Spleen (tissue), 11 donors: Measurements from ENCODE around the gene ADAMTS14. TPM values are rescaled to one million over a fixed set of nuclear protein-coding genes. Genes with fewer than 3 reads are reported as not detected.
A peak's percentile ranks its signal among the peaks of the same experiment; 100 is the strongest.

Experiments used
- DNase-seq: peaks from one replicate; pipeline ENCODE4 v3.0.0-alpha.2; 2020
- H3K27ac ChIP-seq, 8 donors: fragments of 200-600 bp; sonication (generic) in 7 of 8; 1 replicate in 4 of 8; 2 replicates in 4 of 8; pipeline versions ENCODE4 v1.5.0 to v1.8.0; 2016 to 2021; ENCODE audit warnings: inconsistent platforms in 4 of 8, mild to moderate bottlenecking in 4 of 8, moderate library complexity in 1 of 8
- H3K27me3 ChIP-seq, 7 donors: fragments of 200-600 bp; sonication (generic) in 6 of 7; replicated peaks in 1 of 7; 1 replicate in 4 of 7; 2 replicates in 3 of 7; pipeline versions ENCODE4 v1.5.0 to v1.8.0; 2016 to 2021; ENCODE audit warnings: inconsistent platforms in 3 of 7, mild to moderate bottlenecking in 1 of 7
- H3K36me3 ChIP-seq, 6 donors: fragments of 200-600 bp; sonication (generic) in 5 of 6; 1 replicate in 4 of 6; 2 replicates in 2 of 6; pipeline versions ENCODE4 v1.5.0 to v1.8.0; 2016 to 2021; ENCODE audit warnings: inconsistent platforms in 2 of 6
- H3K4me1 ChIP-seq, 6 donors: fragments of 200-600 bp; sonication (generic) in 5 of 6; 1 replicate in 3 of 6; 2 replicates in 3 of 6; pipeline versions ENCODE4 v1.5.0 to v1.8.0; 2016 to 2021; ENCODE audit warnings: inconsistent platforms in 3 of 6
- H3K4me3 ChIP-seq, 8 donors: fragments of 200-600 bp; sonication (generic) in 7 of 8; 1 replicate in 4 of 8; 2 replicates in 4 of 8; pipeline versions ENCODE4 v1.5.0 to v1.8.0; 2016 to 2021; ENCODE audit warnings: inconsistent platforms in 4 of 8, mild to moderate bottlenecking in 4 of 8, moderate library complexity in 2 of 8
- H3K9me3 ChIP-seq, 8 donors: fragments of 200-600 bp; sonication (generic) in 7 of 8; 1 replicate in 4 of 8; 2 replicates in 4 of 8; pipeline versions ENCODE4 v1.5.0 to v1.8.0; 2016 to 2021; ENCODE audit warnings: inconsistent platforms in 4 of 8
- POLR2A ChIP-seq, 3 donors: fragments of 450-650 bp; IDR thresholded peaks; one replicate each; pipeline ENCODE4 v1.5.1; 2017; ENCODE audit warnings: antibody characterized with exemption in 3 of 3, mild to moderate bottlenecking in 1 of 3
- POLR2AphosphoS5 ChIP-seq, 3 donors: sonication (generic); formaldehyde crosslinking; IDR thresholded peaks; one replicate each; pipeline ENCODE4 v1.5.1; 2017; ENCODE audit warnings: antibody characterized with exemption in 3 of 3
- WGBS, 5 donors: extraction: QIAGEN DNeasy Blood & Tissue Kit in 3 of 5; methylation state at CpG; one replicate each; pipeline versions ENCODE4 v1.1.5 to v1.1.7; 2013 to 2018; 5-methylcytosine and 5-hydroxymethylcytosine counted together
- intact Hi-C: fragments of 100-400 bp; cut with DNase I; formaldehyde crosslinking; loops from one replicate; pipeline ENCODE4 v1.15.0; 2023; ENCODE audit warnings: low total_unique reads
- polyA plus RNA-seq, 3 donors: library from polyadenylated mRNA; stranded (reverse); fragments of 200-250 nt; gene quantifications; one replicate each; pipeline ENCODE4 v1.2.1, GENCODE V29; 2013
- total RNA-seq, 7 donors: library from RNA; depleted of rRNA in 3 of 7; stranded (reverse); fragments of >200 nt in 3 of 7; fragmentation: NEBNext Ultra II Directional in 4 of 7; extraction: Animal tissue kit (Norgen Biotek cat#: 25700) in 4 of 7; gene quantifications; one replicate each; pipeline versions ENCODE4 v1.1.0 to v1.2.1, GENCODE V29; 2016 to 2021
- TF ChIP-seq, protein P1 (sequence below), 11 experiments: fragments of 200-600 bp in 7 of 11; fragments of 450-650 bp in 4 of 11; sonication (generic) in 4 of 11; IDR thresholded peaks in 8 of 11; conservative IDR thresholded peaks in 3 of 11; 1 replicate in 7 of 11; 2 replicates in 4 of 11; pipeline versions ENCODE4 v1.4.0 to v1.8.0; 2016 to 2021; ENCODE audit warnings: antibody characterized with exemption in 11 of 11, inconsistent platforms in 4 of 11, mild to moderate bottlenecking in 1 of 11
- donor health status: healthy with polysubstance abuse.
- donor health status: DM: no; HTN: no; CAD: no; lungs with moderate emphysema.
- donor health status: DM: no; HTN: no; CAD: no.
- donor health status: Bipolar disorder and iron deficiency.
- donor health status: healthy.
- donor health status: DM: no; HTN: no; CAD: no.
- donor health status: DM: yes; HTN: yes; CAD: no.

ADAMTS14 gene
- total and polyA plus RNA-seq, 10 donors = 0.09 to 1.2 (median 0.36) TPM

DNA sequence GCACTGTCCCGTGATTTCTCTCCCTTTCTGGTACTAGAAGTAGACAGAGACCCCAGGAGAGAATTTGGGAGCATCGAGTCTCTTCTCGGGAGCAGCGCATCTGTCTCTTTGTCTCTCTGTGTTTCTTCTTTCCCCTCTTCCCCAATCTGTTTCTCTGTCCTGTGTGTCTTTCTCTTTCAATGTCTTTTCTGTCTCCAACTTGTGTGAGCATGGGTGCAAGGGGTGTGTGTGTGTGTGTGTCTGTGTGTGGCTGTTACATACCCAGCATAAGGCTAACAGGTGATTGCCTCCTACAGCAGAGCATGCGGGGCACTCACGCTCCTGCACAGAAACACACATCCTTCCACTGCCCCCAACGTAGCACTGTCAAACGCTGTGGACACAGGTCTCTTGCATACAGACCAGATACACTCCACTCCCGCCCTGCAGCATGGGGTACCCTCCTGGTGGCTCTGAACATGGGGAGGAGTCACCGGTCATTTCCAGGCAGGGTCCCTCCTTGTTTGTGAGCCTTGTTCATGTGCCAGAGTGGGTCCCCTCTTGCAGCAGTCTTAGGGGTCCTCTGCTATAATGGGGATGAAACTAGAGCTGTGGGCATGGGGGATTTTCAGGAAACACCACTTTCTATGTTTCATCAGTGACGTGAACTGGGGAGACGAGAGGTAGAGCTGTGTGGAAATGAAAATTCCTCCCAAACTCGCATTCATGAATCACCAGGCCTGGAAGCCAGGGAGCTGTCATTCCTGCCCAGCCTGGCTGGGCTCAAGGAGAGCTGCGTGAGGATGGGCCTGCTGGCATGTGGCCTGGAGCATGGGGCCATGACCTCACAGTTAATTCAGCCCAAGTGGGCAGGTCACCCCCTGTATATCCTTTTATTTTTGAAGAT, 980 bp downstream of the ADAMTS14 start:
- WGBS, 5 donors = 66 to 81% (median 70%) methylated on average over 13 to 14 of the region's 14 CpGs
- TF ChIP-seq POLR2A (IDR thresholded peaks at IDR 0.05) (no peak), POLR2AphosphoS5 (IDR thresholded peaks at IDR 0.05) (no peak)
- TF ChIP-seq, protein P1, sequence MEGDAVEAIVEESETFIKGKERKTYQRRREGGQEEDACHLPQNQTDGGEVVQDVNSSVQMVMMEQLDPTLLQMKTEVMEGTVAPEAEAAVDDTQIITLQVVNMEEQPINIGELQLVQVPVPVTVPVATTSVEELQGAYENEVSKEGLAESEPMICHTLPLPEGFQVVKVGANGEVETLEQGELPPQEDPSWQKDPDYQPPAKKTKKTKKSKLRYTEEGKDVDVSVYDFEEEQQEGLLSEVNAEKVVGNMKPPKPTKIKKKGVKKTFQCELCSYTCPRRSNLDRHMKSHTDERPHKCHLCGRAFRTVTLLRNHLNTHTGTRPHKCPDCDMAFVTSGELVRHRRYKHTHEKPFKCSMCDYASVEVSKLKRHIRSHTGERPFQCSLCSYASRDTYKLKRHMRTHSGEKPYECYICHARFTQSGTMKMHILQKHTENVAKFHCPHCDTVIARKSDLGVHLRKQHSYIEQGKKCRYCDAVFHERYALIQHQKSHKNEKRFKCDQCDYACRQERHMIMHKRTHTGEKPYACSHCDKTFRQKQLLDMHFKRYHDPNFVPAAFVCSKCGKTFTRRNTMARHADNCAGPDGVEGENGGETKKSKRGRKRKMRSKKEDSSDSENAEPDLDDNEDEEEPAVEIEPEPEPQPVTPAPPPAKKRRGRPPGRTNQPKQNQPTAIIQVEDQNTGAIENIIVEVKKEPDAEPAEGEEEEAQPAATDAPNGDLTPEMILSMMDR (IDR thresholded peaks at IDR 0.05 in 8 of 11, conservative IDR thresholded peaks at IDR 0.05 in 3 of 11) = no peak
- Histone ChIP-seq H3K9me3 (peaks cover 0 to 4% (median 0%) of the 10 kb centered on the region in 8 donors), H3K4me1 (peaks cover 0 to 31% (median 12%) of the 10 kb centered on the region in 6 donors), H3K27ac (no peak overlapping the region), H3K4me3 (peak overlapping the region in 5 of 8 donors; percentile 14 to 66 (median 26)), H3K36me3 (no peaks in the 10 kb centered on the region), H3K27me3 (peaks cover 0 to 59% (median 23%) of the 10 kb centered on the region in 7 donors)
- intact Hi-C loops = no loop called here
- no peak for DNase-seq

DNA sequence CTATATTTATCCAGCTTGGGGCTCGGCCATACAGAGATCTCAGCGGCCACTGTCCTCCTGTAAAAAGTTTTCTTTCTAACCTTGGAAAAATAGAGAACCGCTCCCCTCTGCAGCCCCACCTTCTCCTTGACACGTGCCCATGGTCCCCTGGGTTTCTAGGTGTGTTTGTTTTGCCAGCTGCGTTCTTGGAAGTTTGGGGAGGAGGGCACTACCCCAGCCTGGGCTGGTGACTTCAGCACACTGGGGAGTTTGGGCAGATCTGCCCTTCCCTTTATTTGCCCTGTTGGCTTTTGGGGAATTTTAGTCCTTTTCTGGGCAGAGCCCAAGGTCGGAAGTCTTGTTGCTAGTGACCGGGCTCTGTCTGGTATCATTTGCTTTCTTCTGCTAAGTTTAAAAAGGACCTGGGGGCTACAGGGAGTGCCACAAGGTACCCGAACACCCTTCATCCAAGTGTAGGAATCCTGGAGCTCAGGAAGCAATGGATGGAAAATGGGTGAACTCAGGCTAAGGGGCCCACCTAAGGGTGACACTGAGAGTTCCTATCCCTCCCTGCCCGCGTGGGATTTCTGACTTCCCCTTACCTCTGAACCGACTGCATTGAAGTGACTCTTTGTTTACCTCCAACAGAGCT, 1.7 kb downstream of the ADAMTS14 start:
- peaks cover 0 to 31% (median 12%) of the 10 kb centered on the region in 6 donors for H3K4me1 ChIP-seq
- no peak overlapping the region for H3K4me3 ChIP-seq
- WGBS, 5 donors = 73 to 78% (median 77%) methylated on average over 11 of the region's 11 CpGs
- no peaks in the 10 kb centered on the region for H3K36me3 ChIP-seq
- DNase-seq = no peak
- intact Hi-C loops = no loop called here
- H3K9me3 ChIP-seq = no peaks in the 10 kb centered on the region
- H3K27me3 ChIP-seq = peaks cover 0 to 59% (median 23%) of the 10 kb centered on the region in 7 donors
- TF ChIP-seq POLR2A (IDR thresholded peaks at IDR 0.05) (no peak), POLR2AphosphoS5 (IDR thresholded peaks at IDR 0.05) (no peak)
- TF ChIP-seq, protein P1 (IDR thresholded peaks at IDR 0.05 in 8 of 11, conservative IDR thresholded peaks at IDR 0.05 in 3 of 11) = no peak
- H3K27ac ChIP-seq = no peak overlapping the region

DNA sequence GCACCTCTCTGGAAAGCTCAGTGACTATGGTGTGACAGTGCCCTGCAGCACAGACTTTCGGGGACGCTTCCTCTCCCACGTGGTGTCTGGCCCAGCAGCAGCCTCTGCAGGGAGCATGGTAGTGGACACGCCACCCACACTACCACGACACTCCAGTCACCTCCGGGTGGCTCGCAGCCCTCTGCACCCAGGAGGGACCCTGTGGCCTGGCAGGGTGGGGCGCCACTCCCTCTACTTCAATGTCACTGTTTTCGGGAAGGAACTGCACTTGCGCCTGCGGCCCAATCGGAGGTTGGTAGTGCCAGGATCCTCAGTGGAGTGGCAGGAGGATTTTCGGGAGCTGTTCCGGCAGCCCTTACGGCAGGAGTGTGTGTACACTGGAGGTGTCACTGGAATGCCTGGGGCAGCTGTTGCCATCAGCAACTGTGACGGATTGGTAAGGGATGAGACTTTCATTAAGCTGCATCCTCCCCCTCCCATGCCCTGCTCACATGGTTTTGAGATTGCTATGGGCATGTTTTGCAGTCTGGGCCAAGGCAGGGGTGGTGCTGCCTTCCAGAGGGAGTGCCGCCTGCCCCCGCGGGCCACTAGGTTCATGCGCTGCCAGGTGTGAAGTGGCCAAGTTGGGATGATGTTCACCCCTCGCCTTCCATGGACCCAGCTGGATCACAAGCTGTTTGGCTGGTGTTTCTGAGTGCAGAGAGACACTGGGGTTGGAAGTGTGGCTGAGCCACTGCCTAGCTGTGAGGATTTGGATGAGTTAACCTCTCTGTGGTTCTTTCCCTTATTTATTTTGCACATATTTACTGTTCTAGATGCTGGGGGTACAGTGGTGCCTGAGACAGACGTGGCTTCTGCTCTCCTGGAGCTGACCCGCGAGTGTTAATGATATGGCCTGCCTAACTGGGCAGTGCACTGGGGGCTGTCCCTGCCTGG, 2.5 kb downstream of the ADAMTS14 start:
- no peaks in the 10 kb centered on the region for H3K36me3 ChIP-seq
- no peak overlapping the region for H3K4me3 ChIP-seq
- peaks cover 0 to 54% (median 23%) of the 10 kb centered on the region in 7 donors for H3K27me3 ChIP-seq
- intact Hi-C loops = no loop called here
- no peaks in the 10 kb centered on the region for H3K9me3 ChIP-seq
- TF ChIP-seq, protein P1 (IDR thresholded peaks at IDR 0.05 in 8 of 11, conservative IDR thresholded peaks at IDR 0.05 in 3 of 11) = no peak
- TF ChIP-seq POLR2AphosphoS5 (IDR thresholded peaks at IDR 0.05) = no peak
- no peak for TF ChIP-seq POLR2A (IDR thresholded peaks at IDR 0.05)
- WGBS, 5 donors = 88 to 92% (median 90%) methylated on average over 11 to 24 of the region's 24 CpGs
- H3K4me1 ChIP-seq = peaks cover 0 to 31% (median 12%) of the 10 kb centered on the region in 6 donors
- no peak overlapping the region for H3K27ac ChIP-seq
- no peak for DNase-seq
